GM19023 (cell line): ENCODE measurements around the gene NLRC5.
"Not testable (repeated sequence)": the region's sequence is repeated elsewhere in the genome, so short reads cannot be mapped to it uniquely, and the experiment has no call there.

Experiments used
- ATAC-seq: cut with Tn5 transposase; IDR thresholded peaks from one replicate; pipeline ENCODE4 v1.9.1; 2021; ENCODE audit warnings: mild to moderate bottlenecking, moderate library complexity; ENCODE audit not compliant: unreplicated experiment

The NLRC5 gene

DNA sequence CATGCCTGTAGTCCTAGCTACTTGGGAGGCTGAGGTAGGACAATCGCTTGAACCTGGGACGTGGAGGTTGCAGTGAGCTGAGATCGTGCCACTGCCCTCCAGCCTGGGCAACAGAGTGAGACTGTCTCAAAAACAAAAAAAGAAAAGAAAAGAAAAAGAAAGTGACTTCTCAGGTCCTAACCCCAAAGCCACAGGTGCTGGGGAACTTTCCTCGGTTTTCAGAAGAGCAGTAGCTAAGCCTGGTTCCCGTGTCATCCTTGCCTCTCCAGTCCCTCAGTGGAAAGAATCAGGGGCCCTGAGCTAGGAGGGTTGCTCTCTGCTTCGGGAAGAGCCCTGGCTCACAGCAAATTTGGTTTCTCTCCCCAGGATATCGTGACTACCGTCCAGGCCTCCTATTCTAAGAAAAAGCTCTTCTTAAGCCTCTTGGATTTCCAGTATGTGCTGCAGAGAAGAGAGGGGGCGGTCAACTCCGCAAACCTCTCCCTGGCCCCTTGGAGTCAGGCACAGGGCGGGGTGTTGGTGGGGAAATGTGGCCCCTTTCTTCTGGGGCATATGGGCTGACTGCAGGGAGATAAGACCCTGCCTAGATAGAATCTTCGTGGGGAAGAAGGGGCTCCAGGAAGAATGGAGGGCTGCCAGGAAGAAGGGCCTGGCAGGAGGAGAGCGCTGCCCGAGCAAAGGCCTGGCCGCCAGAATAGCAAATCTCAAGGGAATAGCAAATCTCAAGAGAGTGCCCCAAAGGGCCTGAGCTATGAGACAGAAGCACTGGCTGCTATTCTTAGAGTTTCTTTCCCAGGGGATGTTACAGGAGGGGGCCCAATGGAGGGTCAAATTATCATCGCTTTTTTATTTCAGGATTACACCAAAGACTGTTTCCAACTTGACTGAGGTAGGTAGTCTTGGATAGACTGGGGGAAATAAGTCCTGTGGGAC is 8.3 kb upstream of the NLRC5 start:
- no peak for ATAC-seq

GRCh38 chr16:56981729-56982271 is 7.6 kb upstream of the NLRC5 start:
- no peak for ATAC-seq

GRCh38 chr16:56982695-56983094 is 6.7 kb upstream of the NLRC5 start:
- ATAC-seq: no peak

- no peak for ATAC-seq
These were observed 6.1 kb upstream of the NLRC5 start for GRCh38 chr16:56983211-56983751.

- ATAC-seq: no peak
These were observed 4.7 kb upstream of the NLRC5 start for GRCh38 chr16:56984639-56985038.

DNA sequence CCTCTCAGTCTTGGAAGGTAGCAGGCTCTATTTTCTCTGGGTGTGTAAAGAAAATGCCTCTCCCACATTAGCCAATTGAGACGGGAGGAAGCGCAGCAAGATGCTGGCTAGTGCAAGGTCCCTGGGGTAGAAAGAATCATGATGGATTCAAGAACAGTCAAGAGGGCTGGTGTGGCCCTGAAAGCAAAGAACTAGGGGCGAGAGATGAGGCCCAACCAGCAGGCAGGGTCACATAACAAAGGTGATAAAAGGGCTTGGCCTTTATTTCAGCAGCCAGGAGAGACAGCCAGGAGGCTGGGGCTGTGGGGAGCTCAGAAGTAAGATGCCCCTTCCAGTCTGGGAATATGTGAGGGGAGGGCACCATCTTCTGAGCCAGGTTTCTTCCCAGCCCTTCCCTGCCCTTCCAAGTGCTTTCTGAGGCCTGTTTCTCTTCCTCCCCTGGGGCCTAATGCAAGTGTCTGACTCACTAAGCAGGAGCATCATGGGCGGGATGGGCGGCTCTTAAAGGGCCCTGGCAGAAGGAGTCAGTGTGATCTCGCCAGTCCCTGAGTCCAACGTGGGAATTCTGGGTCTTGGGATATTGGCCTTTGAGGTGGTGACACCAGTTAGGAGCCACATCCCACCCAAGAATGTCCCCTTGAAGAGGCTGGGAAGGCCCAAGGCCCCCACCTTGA is 3.9 kb upstream of the NLRC5 start:
- ATAC-seq: no peak

DNA sequence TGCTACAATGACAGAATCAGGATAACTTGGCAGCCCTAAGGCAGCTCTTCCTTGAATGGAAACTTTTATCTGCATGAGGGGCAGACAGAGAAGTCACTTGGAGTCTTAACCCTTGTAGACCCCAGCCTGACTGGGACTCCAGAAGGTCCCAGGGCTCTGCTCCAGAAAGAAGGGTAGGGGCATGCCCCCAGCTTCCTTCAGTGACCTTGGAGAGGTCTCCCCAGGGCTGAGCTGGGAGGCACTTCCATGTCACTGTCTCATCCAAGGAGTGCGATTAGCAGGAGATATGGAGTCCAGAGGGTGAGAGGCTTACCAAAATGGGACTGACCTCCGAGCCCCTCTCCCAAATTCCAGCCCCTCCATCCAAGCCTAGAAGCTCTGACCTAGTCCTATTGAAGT is 3.4 kb upstream of the NLRC5 start:
- no peak for ATAC-seq

GRCh38 chr16:56986361-56986760 is 3.0 kb upstream of the NLRC5 start:
- ATAC-seq: no peak

DNA sequence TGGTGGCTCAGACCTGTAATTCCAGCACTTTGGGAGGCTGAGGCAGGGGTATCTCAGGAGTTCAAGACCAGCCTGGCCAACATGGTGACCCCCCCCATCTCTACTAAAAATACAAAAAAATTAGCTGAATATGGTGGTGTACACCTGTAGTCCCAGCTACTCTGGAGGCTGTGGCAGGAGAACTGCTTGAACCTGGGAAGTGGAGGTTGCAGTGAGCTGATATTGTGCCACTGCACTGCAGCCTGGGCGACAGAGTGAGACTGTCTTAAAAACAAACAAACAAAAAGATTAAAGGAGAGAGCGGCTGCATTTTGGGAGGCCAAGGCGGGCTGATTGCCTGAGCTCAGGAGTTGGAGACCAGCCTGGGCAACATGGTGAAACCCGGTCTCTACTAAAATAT is 2.4 kb upstream of the NLRC5 start:
- ATAC-seq: not testable (repeated sequence)

GRCh38 chr16:56987692-56988091 is 1.7 kb upstream of the NLRC5 start:
- ATAC-seq: no peak

- no peak for ATAC-seq
These were observed 1.0 kb upstream of the NLRC5 start for GRCh38 chr16:56988161-56988947.

GRCh38 chr16:56989988-56990387 is 631 bp downstream of the NLRC5 start:
- no peak for ATAC-seq

GRCh38 chr16:56990407-56991286 is 1.3 kb downstream of the NLRC5 start:
- no peak for ATAC-seq

DNA sequence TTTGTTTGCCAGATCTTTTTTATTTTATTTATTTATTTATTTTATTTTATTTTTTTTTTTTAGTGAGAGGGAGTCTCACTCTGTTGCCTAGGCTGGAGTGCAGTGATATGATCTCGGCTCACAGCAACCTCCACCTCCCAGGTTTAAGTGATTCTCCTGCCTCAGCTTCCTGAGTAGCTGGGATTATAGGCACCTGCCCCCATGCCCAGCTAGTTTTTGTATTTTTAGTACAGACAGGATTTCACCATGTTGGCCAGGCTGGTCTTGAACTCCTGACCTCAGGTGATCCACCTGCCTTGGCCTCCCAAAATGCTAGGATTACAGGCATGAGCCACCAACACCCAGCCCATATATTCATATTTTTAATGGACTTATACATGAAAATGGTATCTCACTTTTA is 3.1 kb downstream of the NLRC5 start:
- ATAC-seq: not testable (repeated sequence)

DNA sequence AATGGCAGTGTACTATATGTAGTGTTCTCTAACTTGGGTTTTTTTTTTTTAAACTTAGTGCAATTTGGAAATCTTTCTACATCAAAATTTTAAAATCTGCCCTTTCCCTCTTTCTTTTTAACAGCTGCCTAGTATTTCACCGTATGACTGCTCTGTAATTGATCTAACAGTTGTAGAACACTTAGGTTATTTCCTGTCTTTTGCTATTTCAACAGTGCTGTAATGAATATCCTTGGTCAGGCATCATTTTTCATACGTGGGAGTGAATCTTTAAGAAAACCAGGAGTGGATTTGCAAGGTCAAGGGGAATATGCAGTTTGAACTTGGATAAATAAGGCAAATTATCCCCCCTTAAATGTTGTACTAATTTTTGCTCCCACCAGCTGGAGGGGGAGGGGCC is 3.8 kb downstream of the NLRC5 start:
- no peak for ATAC-seq

- no peak for ATAC-seq
These were observed 5.0 kb downstream of the NLRC5 start for GRCh38 chr16:56994311-56994710.

DNA sequence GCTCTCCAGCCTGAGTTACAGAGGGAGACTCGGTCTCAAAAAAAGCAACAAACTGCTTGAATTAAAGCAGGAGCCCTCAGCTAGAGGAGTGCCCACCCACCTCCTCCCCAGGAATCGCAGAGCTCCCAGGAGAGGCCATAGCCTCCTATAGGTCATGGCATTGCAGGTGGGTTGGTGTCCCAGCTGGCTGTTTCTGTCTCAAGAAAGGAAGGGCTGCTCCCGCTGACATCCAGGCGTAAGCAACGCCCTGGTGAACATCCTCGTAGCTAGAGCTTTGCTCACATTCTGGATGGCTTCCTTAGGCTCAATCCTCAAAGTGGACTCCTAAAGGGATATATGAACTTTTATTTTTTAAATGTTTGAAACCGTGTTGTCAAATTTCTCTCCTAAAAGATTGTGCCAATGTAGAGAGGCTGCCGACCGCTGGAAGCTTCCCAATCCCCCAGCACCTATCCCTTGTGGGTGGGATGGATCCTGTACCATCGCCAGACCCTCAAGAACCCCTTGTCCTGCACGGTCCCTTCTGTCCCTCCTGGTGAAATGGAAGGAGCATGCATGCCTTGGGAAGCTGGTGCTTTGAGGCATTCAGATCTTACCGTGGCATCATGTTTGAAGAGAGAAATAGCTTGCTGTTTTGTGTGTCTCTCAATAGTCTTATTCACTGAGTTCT is 5.9 kb downstream of the NLRC5 start:
- no peak for ATAC-seq

DNA sequence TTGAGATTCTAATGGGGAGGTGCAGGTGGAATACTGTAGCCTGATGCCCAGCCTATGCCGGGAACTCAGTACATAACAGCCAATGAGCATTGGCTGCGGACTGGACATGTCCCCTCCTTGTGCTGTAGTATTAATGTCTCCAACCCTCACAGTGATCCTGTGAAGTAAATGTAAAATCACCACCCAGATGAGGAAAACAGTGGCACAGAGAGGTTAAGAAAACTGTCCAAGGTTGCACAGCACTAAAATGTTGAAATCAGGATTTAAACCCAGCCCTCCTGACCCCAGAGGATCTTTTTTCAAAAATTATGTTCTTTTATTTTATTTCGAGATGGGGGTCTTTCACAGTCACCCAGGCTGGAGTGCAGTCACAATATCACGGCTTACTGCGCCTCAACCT is 7.9 kb downstream of the NLRC5 start:
- ATAC-seq: no peak

DNA sequence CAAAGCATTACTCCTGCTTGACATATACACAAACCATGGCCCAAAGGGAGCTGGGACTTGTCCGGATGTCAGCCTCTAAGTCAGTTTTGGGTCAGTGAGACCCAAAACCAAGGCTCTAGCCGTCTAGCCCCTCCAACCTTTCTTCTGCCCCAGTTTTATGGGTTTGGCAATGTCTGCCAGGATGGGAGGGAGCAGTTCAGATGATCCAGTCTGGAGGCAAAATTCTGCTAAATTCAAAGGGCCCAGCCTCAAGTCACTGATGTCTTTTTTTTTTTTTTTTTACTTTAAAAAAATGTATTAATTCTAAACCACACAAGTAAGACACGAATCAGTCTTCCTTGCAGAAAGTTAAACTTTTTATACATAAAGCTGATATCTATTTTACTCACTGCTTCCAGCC is 8.6 kb downstream of the NLRC5 start:
- ATAC-seq: no peak
